KOPT-K1 (cell line): Measurements from ENCODE around the gene OR2A12.
"Not testable (repeated sequence)": the region's sequence is repeated elsewhere in the genome, so short reads cannot be mapped to it uniquely, and the experiment has no call there.

Source experiments
- H3K27ac ChIP-seq: fragments of 200-600 bp; sonication (generic); 2 replicates; pipeline ENCODE4 v1.5.1; 2016; ENCODE audit warnings: antibody characterized with exemption, mild to moderate bottlenecking, low read depth, low read length; ENCODE audit not compliant: poor library complexity, severe bottlenecking
- H3K36me3 ChIP-seq: fragments of 200-600 bp; sonication (generic); 2 replicates; pipeline ENCODE4 v1.5.1; 2017; ENCODE audit warnings: antibody characterized with exemption, mild to moderate bottlenecking, low read length, moderate library complexity; ENCODE audit not compliant: insufficient read depth
- H3K9me3 ChIP-seq: fragments of 200-600 bp; sonication (generic); 2 replicates; pipeline ENCODE4 v1.5.1; 2017; ENCODE audit warnings: antibody characterized with exemption, low read length, mild to moderate bottlenecking; ENCODE audit not compliant: insufficient read depth, poor library complexity, severe bottlenecking

OR2A12 gene

GRCh38 chr7:144098776-144099175, 12.7 kb downstream of the OR2A12 start:
- Histone ChIP-seq H3K27ac (no peak overlapping the region), H3K9me3 (no peaks in the 10 kb centered on the region), H3K36me3 (no peaks in the 10 kb centered on the region)

DNA sequence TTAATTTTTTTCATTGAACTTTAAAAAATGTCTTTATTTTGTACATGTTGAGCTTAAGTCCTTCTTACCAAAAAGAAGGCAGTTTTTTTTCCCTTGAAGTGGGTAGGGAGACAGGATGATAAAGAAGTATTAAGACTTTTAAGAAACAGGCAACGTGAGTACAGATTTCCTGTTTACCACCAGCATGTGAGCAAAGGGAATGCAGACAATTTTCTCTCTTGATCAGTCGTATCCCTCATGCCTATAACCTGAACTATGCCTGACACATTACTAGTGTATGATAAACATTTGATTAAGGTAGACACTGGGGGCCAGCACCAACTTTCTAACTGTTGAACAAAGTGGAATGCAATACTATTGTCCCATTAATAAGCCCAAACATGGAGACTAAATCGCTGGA, 14.5 kb downstream of the OR2A12 start:
- H3K36me3 ChIP-seq = no peaks in the 10 kb centered on the region
- no peak overlapping the region for H3K27ac ChIP-seq
- no peaks in the 10 kb centered on the region for H3K9me3 ChIP-seq

DNA sequence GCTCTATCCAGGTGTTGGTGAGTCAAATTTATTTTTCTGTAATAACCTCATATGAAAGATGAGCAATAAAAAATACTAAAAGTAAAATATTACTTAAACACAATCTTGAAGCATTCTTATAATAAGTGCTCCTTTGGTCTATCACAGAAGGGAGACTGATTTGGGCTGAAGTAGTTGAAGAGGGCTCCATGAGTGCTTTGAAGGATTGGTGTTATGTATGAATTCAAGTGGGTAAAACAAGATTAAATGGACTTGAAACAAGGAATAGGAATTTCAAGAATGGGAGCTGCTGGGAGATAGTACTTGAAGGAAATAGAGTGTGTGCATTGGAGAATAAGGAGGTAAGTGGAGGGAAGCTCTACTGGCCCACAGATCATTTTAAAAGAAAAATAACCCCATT, 16.0 kb downstream of the OR2A12 start:
- no peaks in the 10 kb centered on the region for H3K36me3 ChIP-seq
- H3K9me3 ChIP-seq = no peaks in the 10 kb centered on the region
- no peak overlapping the region for H3K27ac ChIP-seq

GRCh38 chr7:144105211-144105610, 19.1 kb downstream of the OR2A12 start:
- Histone ChIP-seq H3K27ac (no peak overlapping the region), H3K36me3 (no peaks in the 10 kb centered on the region), H3K9me3 (no peaks in the 10 kb centered on the region)

- Histone ChIP-seq H3K27ac (no peak within 1 kb of the TSS), H3K36me3 (no peaks in the 10 kb centered on the region), H3K9me3 (no peaks in the 10 kb centered on the region)
Measured at GRCh38 chr7:144109283-144109682, 23.2 kb downstream of the OR2A12 start, which contains the start of gene OR2A2. TSS of gene OR2A2 (plus strand) at chr7:144109583. CDS start at chr7:144109583, 0 bp downstream.

GRCh38 chr7:144110272-144110671, 24.2 kb downstream of the OR2A12 start:
- H3K27ac ChIP-seq = no peak overlapping the region

GRCh38 chr7:144113651-144114050, 27.6 kb downstream of the OR2A12 start:
- H3K9me3 ChIP-seq = no peaks in the 10 kb centered on the region
- H3K27ac ChIP-seq = no peak overlapping the region
- H3K36me3 ChIP-seq = no peaks in the 10 kb centered on the region

More at GRCh38 chr7:144110272-144110671, 24.2 kb downstream of the OR2A12 start:
- H3K9me3 ChIP-seq = no peaks in the 10 kb centered on the region
- no peaks in the 10 kb centered on the region for H3K36me3 ChIP-seq

DNA sequence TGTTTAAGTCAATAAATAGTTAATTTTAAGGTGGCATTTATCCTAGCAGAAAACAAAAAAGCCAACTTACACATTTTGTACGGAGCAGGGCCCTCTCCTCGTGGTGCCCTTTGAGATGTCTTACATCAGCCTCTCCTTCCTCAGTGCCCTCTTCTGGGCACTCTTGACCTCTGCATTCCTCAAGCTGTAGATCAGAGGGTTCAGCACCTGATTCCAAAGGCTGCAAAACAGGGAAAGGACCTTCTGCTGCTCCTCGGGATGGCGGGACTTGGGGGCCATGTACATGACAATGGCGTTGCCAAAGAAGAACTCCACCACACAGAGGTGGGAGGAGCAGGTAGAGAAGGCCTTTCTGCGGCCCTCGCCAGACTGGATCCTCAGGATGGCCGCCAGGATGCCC, 32.3 kb downstream of the OR2A12 start:
- Histone ChIP-seq H3K27ac (no peak overlapping the region), H3K36me3 (no peaks in the 10 kb centered on the region), H3K9me3 (no peaks in the 10 kb centered on the region)

DNA sequence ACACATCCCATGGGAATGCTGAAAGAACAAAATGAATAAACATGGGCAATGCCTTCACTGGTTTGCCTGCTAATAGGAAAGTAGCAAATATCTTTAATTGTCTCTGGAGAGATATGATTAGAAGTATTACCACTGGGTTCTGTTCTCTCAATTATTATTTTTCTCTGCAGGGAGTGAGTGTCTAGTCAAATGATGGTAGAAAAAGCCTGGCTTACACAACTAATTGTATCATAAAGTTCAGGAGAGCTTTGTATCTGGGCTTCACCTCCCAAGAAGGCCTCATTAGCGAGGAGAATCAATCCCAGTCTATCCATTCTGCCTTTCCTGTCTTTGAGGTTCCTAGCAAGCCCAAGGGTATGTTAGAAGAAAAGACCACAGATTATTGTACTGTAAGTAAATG, 36.8 kb downstream of the OR2A12 start, which contains the start of gene OR2A14:
TSS of gene OR2A14 (plus strand) at position 301 of the 400 bp plus-strand sequence. CDS start 5,937 bp downstream, outside the sequence.
- no peaks in the 10 kb centered on the region for H3K9me3 ChIP-seq
- no peaks in the 10 kb centered on the region for H3K36me3 ChIP-seq

DNA sequence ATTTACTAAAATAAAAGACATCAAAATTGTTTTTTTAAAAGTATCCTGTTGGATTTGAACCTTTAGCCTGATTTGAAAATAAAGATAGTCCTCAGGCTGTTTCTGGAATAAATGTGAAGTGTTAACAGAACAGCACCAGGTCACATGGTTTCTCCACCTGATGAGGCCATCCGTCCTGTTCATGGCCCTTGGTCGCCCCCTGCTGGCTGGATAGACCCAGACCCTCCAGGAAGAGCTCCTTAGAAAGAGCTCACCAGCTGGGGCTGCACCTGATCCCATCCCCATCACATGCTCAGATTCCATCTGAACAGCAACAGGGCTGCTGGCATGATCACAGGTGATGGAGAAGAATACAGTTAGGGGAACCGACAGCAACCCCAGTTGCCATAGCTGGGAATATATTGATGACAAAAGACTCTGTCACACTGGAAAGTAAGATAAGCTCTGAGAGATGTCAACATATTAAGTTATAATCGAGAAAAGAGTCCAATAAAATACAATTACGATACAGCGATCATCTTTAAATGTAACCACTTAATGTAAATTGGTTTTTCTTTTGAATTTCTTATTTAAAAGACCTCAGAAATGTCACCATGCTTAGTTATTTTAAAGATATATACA, 41.7 kb downstream of the OR2A12 start:
- Histone ChIP-seq H3K27ac (no peak overlapping the region), H3K36me3 (no peaks in the 10 kb centered on the region), H3K9me3 (no peaks in the 10 kb centered on the region)

More for the DNA sequence above, 36.8 kb downstream of the OR2A12 start, which contains the start of gene OR2A14:
- no peak within 1 kb of the TSS for H3K27ac ChIP-seq

GRCh38 chr7:144129601-144130000, 43.5 kb downstream of the OR2A12 start:
- not testable (repeated sequence) for H3K27ac ChIP-seq, H3K9me3 ChIP-seq, H3K36me3 ChIP-seq

- no peaks in the 10 kb centered on the region for H3K36me3 ChIP-seq
- H3K9me3 ChIP-seq = no peaks in the 10 kb centered on the region
- H3K27ac ChIP-seq = no peak overlapping the region
Measured at GRCh38 chr7:144130730-144131129, 44.7 kb downstream of the OR2A12 start.

DNA sequence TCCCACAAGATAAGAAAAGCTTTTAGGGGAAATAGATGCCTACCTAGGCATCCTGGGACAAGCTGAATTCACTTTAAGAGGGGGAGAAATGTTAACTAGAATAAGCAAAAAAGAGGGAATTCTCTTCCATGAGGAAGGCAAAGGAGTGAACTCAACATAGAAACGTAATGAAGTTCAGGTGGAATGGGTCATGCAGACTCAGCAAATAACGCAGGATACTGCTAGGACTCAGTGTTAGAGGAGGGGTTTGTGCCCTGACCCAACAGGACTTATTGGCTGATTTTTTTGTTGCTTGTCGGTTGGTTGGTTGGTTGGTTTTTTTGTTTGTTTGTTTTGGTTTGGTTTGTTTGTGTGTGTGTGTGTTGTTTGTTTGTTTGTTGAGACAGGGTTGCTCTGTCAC, 46.2 kb downstream of the OR2A12 start:
- H3K27ac ChIP-seq = no peak overlapping the region
- no peaks in the 10 kb centered on the region for H3K9me3 ChIP-seq
- H3K36me3 ChIP-seq = no peaks in the 10 kb centered on the region

- Histone ChIP-seq H3K36me3 (no peaks in the 10 kb centered on the region), H3K27ac (no peak overlapping the region), H3K9me3 (no peaks in the 10 kb centered on the region)
Measured at GRCh38 chr7:144133307-144133706, 47.2 kb downstream of the OR2A12 start.

GRCh38 chr7:144134116-144134515, 48.0 kb downstream of the OR2A12 start:
- Histone ChIP-seq H3K9me3 (no peaks in the 10 kb centered on the region), H3K27ac (no peak overlapping the region)

DNA sequence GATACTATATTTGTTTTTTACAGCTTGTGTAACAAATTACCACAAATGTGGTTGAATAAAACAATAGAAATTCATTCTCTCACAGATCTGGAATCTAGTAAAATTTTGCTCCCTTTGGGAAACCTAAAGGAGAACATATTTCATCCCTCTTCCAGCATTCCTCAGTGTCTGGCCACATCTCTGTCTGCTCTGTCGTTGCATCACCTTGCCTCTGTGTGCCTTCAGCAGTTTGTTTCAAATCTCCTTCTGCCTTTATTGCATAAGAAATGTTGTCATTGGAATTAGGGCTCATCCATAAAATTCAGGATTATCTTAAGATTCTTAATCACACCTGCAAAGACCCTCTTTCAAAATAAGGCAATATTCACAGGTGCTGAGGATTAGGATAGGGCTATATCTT, 51.4 kb downstream of the OR2A12 start:
- no peak overlapping the region for H3K27ac ChIP-seq
- no peaks in the 10 kb centered on the region for H3K36me3 ChIP-seq
- no peaks in the 10 kb centered on the region for H3K9me3 ChIP-seq

More at GRCh38 chr7:144134116-144134515, 48.0 kb downstream of the OR2A12 start:
- H3K36me3 ChIP-seq = no peaks in the 10 kb centered on the region
